Sigmoid colon (tissue), 4 donors: ENCODE measurements around the gene SIGLEC1.

Source experiments
- EP300 ChIP-seq, 4 donors: sonication (generic); formaldehyde crosslinking; IDR thresholded peaks; one replicate each; pipeline ENCODE4 v1.6.1; 2017; ENCODE audit warnings: antibody characterized with exemption in 4 of 4
- POLR2A ChIP-seq, 2 donors: fragments of 450-650 bp; IDR thresholded peaks; one replicate each; pipeline ENCODE4 v1.6.1; 2016; ENCODE audit warnings: antibody characterized with exemption in 2 of 2, mild to moderate bottlenecking in 2 of 2, moderate library complexity in 2 of 2
- POLR2AphosphoS5 ChIP-seq, 4 donors: sonication (generic); formaldehyde crosslinking; IDR thresholded peaks; one replicate each; pipeline ENCODE4 v1.6.1; 2017; ENCODE audit warnings: antibody characterized with exemption in 4 of 4
- TF ChIP-seq, protein P1 (sequence below), 4 experiments: fragments of 450-650 bp in 3 of 4; fragments of 200-600 bp in 1 of 4; IDR thresholded peaks; one replicate each; pipeline ENCODE4 v1.5.1; 2016 to 2019; ENCODE audit warnings: antibody characterized with exemption in 4 of 4, mild to moderate bottlenecking in 3 of 4, moderate library complexity in 2 of 4

DNA sequence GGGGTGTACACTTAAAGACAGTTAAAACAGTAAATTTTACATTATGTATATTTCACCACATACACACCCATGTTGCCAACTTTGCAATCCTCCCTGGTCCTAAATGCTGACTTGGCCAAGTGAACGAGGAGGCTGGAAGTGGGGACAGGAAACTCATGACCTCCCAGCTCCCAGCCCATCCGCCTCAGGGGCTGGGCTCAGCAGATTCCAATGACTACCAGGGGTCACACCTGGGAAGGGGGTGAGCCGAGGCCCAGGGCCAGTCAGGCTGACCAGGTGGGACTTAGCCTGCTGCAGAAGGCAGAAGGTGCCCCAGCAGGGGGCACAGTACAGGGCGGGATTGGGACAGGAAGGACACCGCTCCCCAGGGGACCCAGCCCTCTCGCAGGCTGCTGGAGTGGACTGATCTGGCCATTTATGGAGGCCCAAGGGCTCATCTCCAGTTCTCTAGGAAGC lies 2.4 kb downstream of the SIGLEC1 start:
- TF ChIP-seq, protein P1, sequence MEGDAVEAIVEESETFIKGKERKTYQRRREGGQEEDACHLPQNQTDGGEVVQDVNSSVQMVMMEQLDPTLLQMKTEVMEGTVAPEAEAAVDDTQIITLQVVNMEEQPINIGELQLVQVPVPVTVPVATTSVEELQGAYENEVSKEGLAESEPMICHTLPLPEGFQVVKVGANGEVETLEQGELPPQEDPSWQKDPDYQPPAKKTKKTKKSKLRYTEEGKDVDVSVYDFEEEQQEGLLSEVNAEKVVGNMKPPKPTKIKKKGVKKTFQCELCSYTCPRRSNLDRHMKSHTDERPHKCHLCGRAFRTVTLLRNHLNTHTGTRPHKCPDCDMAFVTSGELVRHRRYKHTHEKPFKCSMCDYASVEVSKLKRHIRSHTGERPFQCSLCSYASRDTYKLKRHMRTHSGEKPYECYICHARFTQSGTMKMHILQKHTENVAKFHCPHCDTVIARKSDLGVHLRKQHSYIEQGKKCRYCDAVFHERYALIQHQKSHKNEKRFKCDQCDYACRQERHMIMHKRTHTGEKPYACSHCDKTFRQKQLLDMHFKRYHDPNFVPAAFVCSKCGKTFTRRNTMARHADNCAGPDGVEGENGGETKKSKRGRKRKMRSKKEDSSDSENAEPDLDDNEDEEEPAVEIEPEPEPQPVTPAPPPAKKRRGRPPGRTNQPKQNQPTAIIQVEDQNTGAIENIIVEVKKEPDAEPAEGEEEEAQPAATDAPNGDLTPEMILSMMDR (IDR thresholded peaks at IDR 0.05) = no peak
- TF ChIP-seq POLR2AphosphoS5 (IDR thresholded peaks at IDR 0.05) (no peak), POLR2A (IDR thresholded peaks at IDR 0.05) (no peak), EP300 (IDR thresholded peaks at IDR 0.05) (no peak)
